Measurements from ENCODE around the gene DIPK1C.
A peak's percentile ranks its signal among the peaks of the same experiment; 100 is the strongest.

GRCh38 chr18:74496508-74497323, 39.6 kb upstream of the DIPK1C start:
- TF ChIP-seq CTCF (IDR thresholded peaks at IDR 0.05) (peak in 3 of 5 experiments; percentile 7 to 45 (median 43)), POLR2A (IDR thresholded peaks at IDR 0.05) (no peak)

Measured in tibial nerve (tissue), 3 donors.